GM20431 (cell line): Measurements from ENCODE around the gene PTPRN2.
"Not testable (repeated sequence)": the region's sequence is repeated elsewhere in the genome, so short reads cannot be mapped to it uniquely, and the experiment has no call there.

ENCODE experiments used
- in situ Hi-C: fragments of 300-500 bp; cut with MseI, MboI; formaldehyde crosslinking; loops from one replicate; pipeline ENCODE4 v1.15.0; 2020; ENCODE audit warnings: low sequenced_read_pairs; ENCODE audit not compliant: unreplicated experiment

The PTPRN2 gene

GRCh38 chr7:158364451-158364850 is 223.2 kb downstream of the PTPRN2 start:
- in situ Hi-C loops = no loop called here

- in situ Hi-C loops = no loop called here
Measured at GRCh38 chr7:158362912-158363905, 224.4 kb downstream of the PTPRN2 start.

- in situ Hi-C loops = no loop called here
Measured at GRCh38 chr7:158362001-158362400, 225.6 kb downstream of the PTPRN2 start.

DNA sequence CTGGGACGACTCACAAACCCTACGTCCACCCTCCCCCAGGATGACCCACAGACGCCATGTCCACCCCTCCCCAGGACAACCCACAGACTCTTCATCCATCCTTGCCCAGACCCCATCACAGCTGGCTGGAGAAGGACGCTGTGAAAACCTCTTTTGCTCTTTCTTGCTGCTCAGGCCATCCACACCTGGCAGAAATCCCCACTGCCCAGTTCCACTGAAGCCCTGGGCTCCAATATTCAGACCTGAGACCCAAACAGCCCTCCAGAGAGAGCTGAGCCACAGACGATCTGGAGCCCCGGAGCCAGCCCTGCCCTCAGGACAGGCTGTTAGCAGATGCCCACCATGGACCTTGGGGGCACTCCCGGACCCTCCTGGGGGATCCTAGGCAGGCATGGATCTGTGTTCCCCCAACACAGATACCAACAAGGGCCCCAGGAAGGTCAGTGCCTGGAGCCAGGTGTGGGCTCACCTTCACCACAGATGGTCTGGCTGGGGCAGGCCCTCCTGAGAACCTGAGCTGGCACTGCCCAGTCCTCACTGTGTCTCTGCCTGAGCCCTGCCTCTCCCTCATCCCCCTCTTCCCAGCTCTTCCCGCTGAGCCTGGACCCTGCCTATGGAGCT is 226.2 kb downstream of the PTPRN2 start:
- in situ Hi-C loops = no loop called here

GRCh38 chr7:158358926-158359645 is 228.5 kb downstream of the PTPRN2 start:
- in situ Hi-C loops = no loop called here

DNA sequence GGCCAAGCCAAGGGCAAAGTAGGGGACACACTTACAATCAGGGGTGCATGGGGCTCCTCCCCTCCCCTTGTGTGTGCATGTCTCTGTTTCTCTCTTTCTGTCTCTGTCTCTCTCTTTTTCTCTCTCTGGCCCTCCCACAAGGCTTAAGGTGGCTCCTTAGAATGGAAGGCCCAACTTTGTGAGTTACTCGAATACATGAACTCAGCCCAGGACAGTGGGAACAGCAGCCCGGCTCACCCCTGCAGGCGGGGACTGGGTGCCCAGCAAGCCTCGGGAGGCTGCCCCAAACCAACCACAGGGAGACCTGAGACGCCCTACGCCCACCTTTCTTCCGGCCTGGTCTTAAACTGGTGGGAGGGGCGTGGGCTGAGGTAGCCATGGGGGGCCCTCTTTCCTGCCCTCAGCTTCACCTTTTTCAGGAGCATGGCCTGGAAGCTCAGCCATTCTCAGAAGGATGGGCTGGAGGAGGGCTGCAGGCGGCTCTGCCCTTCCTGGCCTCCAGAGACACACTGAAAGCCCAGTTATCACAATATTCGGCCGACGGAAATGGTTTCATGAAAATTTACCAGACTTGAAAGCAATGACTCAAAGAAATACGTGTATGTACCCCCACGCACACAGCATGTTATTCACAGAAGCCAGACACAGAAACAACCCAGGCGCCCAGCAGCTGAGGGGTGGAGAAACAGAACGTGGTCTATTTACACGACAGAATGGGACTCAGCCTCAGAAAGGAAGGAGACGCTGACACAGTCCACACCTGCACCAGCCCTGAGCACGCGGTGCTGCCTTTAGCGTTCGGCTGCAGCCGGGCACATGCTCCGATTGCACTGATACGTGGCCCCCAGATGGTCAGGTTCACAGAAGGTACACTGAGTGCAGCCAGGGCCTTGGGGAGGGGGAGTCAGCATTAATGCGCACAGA is 229.5 kb downstream of the PTPRN2 start:
- in situ Hi-C loops = no loop called here

DNA sequence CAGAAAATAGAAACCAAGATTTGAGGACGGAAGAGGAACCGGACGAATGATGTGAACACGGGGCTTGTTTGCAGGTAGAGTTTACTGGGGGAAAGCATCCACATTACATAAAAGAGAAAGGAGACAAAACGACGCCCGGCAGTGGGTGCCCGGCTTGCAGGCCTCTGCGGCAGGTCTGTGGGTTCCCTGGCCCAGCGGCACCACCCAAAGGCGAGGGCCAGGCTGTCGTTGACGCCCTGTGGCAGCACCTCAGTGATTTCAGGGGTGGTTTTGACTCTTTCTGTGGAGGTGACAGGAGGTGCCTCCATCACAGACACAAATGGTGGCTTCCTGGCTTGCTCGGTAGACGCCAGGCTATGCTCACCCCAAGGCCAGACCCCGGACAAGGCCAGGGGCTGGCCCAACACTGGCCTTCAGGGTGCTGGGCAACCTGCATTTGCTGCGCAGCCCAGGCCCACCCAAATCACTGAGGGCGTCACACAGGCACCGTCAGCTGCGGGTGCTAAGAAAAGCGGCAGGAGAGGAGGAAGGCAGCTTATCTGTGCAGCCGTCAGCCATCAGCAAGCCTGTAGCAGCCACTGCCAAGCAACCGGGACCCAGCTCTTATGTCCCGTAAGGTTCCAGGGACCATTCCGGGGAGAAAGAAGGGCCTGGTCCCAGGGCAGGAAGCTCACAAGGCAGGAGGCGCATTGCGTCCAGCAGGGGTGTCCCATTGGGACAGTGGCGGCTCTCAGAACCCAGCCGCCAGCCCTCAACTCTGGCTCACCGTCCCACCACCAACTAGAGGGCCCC is 230.3 kb downstream of the PTPRN2 start:
- in situ Hi-C loops = no loop called here

DNA sequence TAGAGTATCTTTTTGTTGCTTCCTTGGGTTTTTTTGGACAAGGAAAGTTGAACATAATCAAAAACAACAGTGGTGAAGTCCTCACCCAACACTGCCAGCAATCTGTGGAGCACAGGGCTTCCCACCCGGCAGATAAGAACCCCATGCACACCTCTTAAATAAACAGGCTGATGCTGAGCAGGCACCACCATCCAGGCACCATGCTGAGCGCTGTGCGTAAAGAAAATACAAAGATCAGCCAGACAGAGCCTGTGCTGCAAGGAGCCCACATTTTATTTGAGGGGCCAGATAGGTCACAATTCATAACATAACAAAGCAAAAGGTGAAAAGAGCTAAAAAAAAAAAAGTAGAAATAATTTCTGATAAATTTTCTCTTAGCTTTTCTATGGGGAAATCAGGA is 231.2 kb downstream of the PTPRN2 start:
- in situ Hi-C loops = no loop called here

GRCh38 chr7:158355456-158356065 is 232.1 kb downstream of the PTPRN2 start:
- in situ Hi-C loops = no loop called here

DNA sequence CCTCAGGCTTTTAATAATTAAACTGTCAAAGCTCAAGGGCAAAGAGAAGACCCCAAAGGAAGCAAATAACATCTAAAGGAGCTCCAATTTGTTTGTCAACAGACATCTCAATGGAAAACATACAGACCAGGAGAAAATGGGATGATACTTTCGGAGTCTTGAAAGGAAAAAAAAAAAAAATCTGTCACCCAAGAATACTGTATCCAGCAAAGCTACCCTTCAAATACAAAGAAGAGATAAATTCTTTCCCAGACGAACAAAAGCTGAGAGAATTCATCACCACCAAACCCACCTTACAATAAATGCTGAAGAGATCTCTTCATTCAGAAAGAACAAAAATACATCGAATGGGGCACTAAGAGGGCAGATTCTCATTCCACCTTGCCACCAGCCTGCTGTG is 232.8 kb downstream of the PTPRN2 start:
- in situ Hi-C loops = no loop called here

DNA sequence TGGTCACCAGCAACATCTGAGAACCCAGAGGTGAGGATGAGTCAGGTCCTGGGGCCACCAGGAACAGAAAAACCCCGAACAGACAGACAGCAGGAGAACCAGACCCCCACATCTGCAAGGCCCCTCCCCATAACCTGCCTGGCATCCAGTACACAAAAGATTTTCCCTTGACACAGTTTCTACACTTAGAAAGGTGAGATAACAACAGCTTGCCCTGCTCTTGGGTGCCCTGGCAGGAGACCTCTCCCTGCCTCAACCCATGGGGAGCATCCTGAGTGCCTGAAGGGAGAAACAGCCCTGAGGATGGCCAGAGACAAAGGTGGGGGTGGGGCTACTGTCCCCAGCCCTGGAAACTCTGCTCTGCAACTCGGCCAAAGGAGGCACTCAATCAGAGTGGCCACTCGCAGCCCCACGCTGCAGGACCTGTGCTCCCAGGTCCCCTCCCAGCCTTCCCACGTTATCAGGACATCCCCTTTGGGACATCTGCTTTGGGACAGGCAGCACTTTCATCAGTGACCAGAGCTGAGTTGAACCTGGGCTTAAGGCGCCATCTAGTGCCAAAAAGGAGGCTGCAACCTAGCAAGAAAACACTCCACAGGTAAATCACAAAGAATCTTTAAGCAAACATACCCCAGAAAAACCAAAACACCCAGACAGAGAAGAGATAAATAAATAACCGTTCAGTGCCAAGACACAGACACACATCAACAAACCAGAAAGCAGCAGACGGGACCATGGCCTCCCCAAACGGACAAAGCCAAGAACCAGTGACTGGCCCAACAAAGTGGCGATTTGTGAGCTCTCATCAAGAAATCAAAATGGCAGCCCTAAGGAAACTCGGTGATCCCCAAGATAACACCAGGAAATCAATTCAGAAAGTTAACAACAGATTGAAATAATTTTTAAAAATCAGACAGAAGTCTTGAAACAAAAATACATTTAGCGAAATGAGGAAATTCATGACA is 233.7 kb downstream of the PTPRN2 start:
- in situ Hi-C loops = no loop called here

- in situ Hi-C loops = not testable (repeated sequence)
Measured at GRCh38 chr7:158351899-158352729, 235.5 kb downstream of the PTPRN2 start.

DNA sequence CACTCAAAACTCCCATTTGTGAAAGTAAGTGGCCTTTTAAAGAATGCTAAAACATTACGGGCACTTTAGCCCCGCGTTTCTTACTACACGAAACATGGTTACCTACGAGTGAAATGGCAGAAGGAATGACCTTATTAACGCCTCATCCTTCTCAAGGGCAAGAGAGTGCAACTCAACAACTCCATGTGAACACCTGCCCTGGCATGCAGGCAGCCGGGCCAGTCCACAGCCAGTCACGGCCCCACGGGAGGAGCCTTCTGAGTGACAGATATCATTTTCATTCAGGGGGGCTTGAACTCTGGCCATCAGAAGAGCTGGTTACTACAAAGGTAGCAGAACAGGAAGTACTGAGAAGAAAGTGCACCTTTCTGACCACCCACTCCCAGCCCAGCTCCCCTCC is 236.1 kb downstream of the PTPRN2 start:
- in situ Hi-C loops = no loop called here

DNA sequence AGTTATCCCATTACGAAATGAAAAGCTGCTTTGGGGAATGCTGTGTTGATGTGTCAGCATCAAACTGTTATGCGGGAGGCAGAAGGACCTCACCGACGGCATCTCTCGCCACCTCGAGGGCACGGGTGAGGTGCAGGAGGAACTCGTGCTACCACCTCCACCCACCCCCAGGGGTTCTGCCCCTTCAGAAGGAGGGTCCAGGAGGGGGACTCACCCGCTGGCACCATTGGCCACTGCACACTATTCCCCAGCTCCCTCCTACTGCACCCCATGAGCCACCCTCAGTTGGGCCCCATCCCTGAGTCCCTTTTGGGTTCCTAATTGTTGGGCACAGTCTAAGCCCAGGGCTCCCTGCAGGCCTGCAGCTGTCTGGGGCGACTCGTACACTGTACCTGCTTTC is 236.6 kb downstream of the PTPRN2 start:
- in situ Hi-C loops = no loop called here

DNA sequence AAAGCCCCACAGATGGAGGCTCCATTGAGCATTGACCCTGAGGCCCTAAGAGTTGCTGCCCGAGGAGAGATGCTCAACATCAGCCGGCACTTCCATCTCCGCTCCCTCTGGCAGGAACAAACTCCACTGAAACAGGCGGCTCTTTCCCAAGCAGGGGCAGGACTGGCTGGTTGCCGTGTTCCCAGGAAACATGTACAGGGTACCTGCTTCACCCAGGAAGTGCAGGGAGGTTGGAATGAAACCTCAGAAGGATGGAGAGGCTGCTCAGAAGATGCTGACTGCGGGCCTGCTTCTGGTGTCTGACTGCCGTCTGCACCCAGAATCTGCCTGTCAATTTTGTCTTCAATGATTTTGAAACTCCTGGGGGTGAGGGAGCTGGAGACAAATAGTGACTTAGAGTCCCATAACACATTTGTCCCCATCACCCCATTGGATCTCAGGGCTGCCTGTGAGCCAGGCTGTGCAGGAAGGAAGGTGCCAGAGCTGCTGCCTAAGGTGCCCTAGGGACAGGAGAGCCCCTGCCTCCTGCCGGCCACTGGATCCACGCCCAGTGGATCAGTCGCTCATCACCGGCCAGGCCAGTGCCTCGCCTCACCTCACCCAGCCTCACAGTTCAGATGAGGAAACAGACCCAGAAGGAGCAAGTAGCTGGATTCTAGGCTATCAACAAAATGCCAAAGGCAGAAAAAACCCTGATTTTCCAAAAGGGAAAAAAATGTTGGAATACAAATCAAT is 237.3 kb downstream of the PTPRN2 start:
- in situ Hi-C loops = no loop called here

DNA sequence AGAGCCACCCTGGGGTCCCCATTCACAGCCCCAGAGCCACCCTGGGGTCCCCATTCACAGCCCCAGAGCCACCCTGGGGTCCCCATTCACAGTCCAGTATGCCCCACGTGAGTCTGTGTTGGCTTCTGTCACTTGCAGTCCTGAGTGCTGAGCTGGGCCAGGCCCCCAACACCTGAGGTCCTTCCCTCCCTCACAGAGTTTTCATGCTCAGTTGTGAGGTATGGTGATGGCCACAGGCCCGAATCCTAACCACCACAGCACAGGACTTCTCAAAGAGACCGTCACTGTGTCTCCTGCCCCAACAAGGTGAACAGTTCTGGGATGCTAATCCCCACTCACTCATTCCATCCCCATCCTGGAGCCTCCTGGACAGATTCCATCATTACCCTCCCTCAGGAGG is 239.2 kb downstream of the PTPRN2 start:
- in situ Hi-C loops = no loop called here
